ENCODE measurements around the gene ARHGAP33. TPM values are rescaled to one million over a fixed set of nuclear protein-coding genes. Genes with fewer than 3 reads are reported as not detected.
A peak's percentile ranks its signal among the peaks of the same experiment; 100 is the strongest.

ARHGAP33 gene
- total and polyA plus RNA-seq, 10 donors = 3.1 to 25.2 (median 12.6) TPM

- TF ChIP-seq CTCF (IDR thresholded peaks at IDR 0.05 in 8 of 11, conservative IDR thresholded peaks at IDR 0.05 in 3 of 11) (no peak), POLR2AphosphoS5 (IDR thresholded peaks at IDR 0.05) (peak in 1 of 3 donors; percentile 8), POLR2A (IDR thresholded peaks at IDR 0.05) (no peak)
- intact Hi-C loops (cut with DNase I; ENCODE audit: low total_unique reads) = no loop called here
- Histone ChIP-seq H3K27ac (no peak overlapping the region), H3K4me1 (peaks cover 0 to 1% (median 0%) of the 10 kb centered on the region in 6 donors), H3K4me3 (no peak overlapping the region), H3K9me3 (no peaks in the 10 kb centered on the region), H3K27me3 (replicated peaks in 1 of 7) (no peaks in the 10 kb centered on the region), H3K36me3 (peaks cover 0 to 100% (median 100%) of the 10 kb centered on the region in 6 donors)
- 91 to 95% (median 93%) methylated on average over 18 to 19 of the region's 19 CpGs for WGBS, 5 donors
- no peak for DNase-seq
Measured at GRCh38 chr19:35727956-35728706, 47.2 kb upstream of the ARHGAP33 start.

- Histone ChIP-seq H3K27me3 (replicated peaks in 1 of 7) (no peaks in the 10 kb centered on the region), H3K36me3 (peaks cover 0 to 100% (median 100%) of the 10 kb centered on the region in 6 donors), H3K27ac (no peak overlapping the region), H3K9me3 (no peaks in the 10 kb centered on the region), H3K4me1 (no peaks in the 10 kb centered on the region), H3K4me3 (no peak overlapping the region)
- intact Hi-C loops (cut with DNase I; ENCODE audit: low total_unique reads) = no loop called here
- TF ChIP-seq POLR2AphosphoS5 (IDR thresholded peaks at IDR 0.05) (peak in 2 of 3 donors; percentile 24 to 46), CTCF (IDR thresholded peaks at IDR 0.05 in 8 of 11, conservative IDR thresholded peaks at IDR 0.05 in 3 of 11) (no peak)
- WGBS, 5 donors = 92 to 95% (median 94%) methylated on average over 18 of the region's 18 CpGs
- DNase-seq = no peak
Measured at GRCh38 chr19:35729021-35729420, 46.3 kb upstream of the ARHGAP33 start.

- no peak for DNase-seq
- 92 to 97% (median 96%) methylated on average over 10 to 11 of the region's 11 CpGs for WGBS, 5 donors
- Histone ChIP-seq H3K27me3 (replicated peaks in 1 of 7) (no peaks in the 10 kb centered on the region), H3K9me3 (no peaks in the 10 kb centered on the region), H3K4me1 (no peaks in the 10 kb centered on the region), H3K36me3 (peaks cover 0 to 100% (median 100%) of the 10 kb centered on the region in 6 donors), H3K4me3 (no peak overlapping the region), H3K27ac (no peak overlapping the region)
- peak in 1 of 3 donors; percentile 63 for TF ChIP-seq POLR2AphosphoS5 (IDR thresholded peaks at IDR 0.05)
- TF ChIP-seq POLR2A (IDR thresholded peaks at IDR 0.05) = no peak
- TF ChIP-seq CTCF (IDR thresholded peaks at IDR 0.05 in 8 of 11, conservative IDR thresholded peaks at IDR 0.05 in 3 of 11) = no peak
- intact Hi-C loops (cut with DNase I; ENCODE audit: low total_unique reads) = no loop called here
Measured at GRCh38 chr19:35729763-35730162, 45.6 kb upstream of the ARHGAP33 start.

GRCh38 chr19:35730326-35730725 lies 45.0 kb upstream of the ARHGAP33 start:
- no peak for TF ChIP-seq CTCF (IDR thresholded peaks at IDR 0.05 in 8 of 11, conservative IDR thresholded peaks at IDR 0.05 in 3 of 11)
- TF ChIP-seq POLR2AphosphoS5 (IDR thresholded peaks at IDR 0.05) = no peak
- TF ChIP-seq POLR2A (IDR thresholded peaks at IDR 0.05) = no peak
- no peaks in the 10 kb centered on the region for H3K9me3 ChIP-seq
- H3K27ac ChIP-seq = no peak overlapping the region
- H3K36me3 ChIP-seq = peaks cover 0 to 100% (median 100%) of the 10 kb centered on the region in 6 donors
- H3K4me1 ChIP-seq = no peaks in the 10 kb centered on the region
- H3K27me3 ChIP-seq (replicated peaks in 1 of 7) = no peaks in the 10 kb centered on the region
- 95 to 96% (median 95%) methylated on average over 18 of the region's 18 CpGs for WGBS, 5 donors
- DNase-seq = no peak
- no peak overlapping the region for H3K4me3 ChIP-seq
- intact Hi-C loops (cut with DNase I; ENCODE audit: low total_unique reads) = no loop called here
